BJ (cell line): Measurements from ENCODE around the gene PDE7B. TPM values are rescaled to one million over a fixed set of nuclear protein-coding genes. Genes with fewer than 3 reads are reported as not detected.

Source experiments
- CTCF ChIA-PET: fragments of 350-600 bp; formaldehyde crosslinking; extraction: SDS; loops from one replicate; lab custom pipeline; 2021; ENCODE audit warnings: antibody characterized with exemption, inconsistent platforms; lab: Yijun Ruan, JAX
- POLR2A ChIA-PET: fragments of 300-600 bp; sonication (Branson Sonifier 250); formaldehyde crosslinking; extraction: SDS; loops from one replicate; lab custom pipeline; 2021; ENCODE audit warnings: antibody characterized with exemption; lab: Charles Lee
- DNase-seq: peaks from one replicate; pipeline ENCODE4 v3.0.0-alpha.2; 2011; ENCODE audit warnings: low read depth
- H3K27me3 ChIP-seq: 2 replicates; pipeline ENCODE4 v1.6.0; 2011; ENCODE audit warnings: low read length; ENCODE audit not compliant: control insufficient read depth, insufficient read depth
- H3K36me3 ChIP-seq: 2 replicates; pipeline ENCODE4 v1.5.1; 2011; ENCODE audit warnings: low read length; ENCODE audit not compliant: control insufficient read depth, insufficient read depth
- H3K4me3 ChIP-seq: 2 replicates; pipeline ENCODE4 v1.5.1; 2011; ENCODE audit warnings: low read depth, mild to moderate bottlenecking, control low read depth, low read length
- CTCF ChIP-seq: IDR thresholded peaks from 2 replicates; pipeline ENCODE4 v1.5.1; 2011; ENCODE audit warnings: low read depth, mild to moderate bottlenecking, control low read depth, inconsistent platforms, low read length, moderate library complexity; ENCODE audit not compliant: insufficient read depth
- polyA plus RNA-seq: library from polyadenylated mRNA; depleted of rRNA; stranded (reverse); fragments of >200 nt; gene quantifications from 2 replicates; pipeline ENCODE4 v1.2.3, GENCODE V29; 2011

The PDE7B gene
- polyA plus RNA-seq, 1 experiment = 2.7 TPM

GRCh38 chr6:136012943-136013342 lies 161.4 kb downstream of the PDE7B start:
- POLR2A ChIA-PET = no interaction called here
- no peak overlapping the region for H3K4me3 ChIP-seq

GRCh38 chr6:136014454-136015437 lies 163.2 kb downstream of the PDE7B start:
- H3K36me3 ChIP-seq = no peaks in the 10 kb centered on the region
- no peak overlapping the region for H3K4me3 ChIP-seq
- CTCF ChIA-PET = interaction anchor here (0.5 to 1.2 kb wide), 4 partner anchors 11 to 212 kb away, joined by 3 to 4 read pairs (median 3); no protein-coding TSS in a partner anchor
- H3K27me3 ChIP-seq = no peaks in the 10 kb centered on the region
- DNase-seq = peak; percentile 64
- TF ChIP-seq CTCF = no peak
- POLR2A ChIA-PET = no interaction called here

More at GRCh38 chr6:136012943-136013342, 161.4 kb downstream of the PDE7B start:
- Histone ChIP-seq H3K36me3 (no peaks in the 10 kb centered on the region), H3K27me3 (no peaks in the 10 kb centered on the region)
- CTCF ChIA-PET = no interaction called here
- TF ChIP-seq CTCF = no peak
- DNase-seq = no peak

GRCh38 chr6:136015531-136015930 lies 164.0 kb downstream of the PDE7B start:
- ChIA-PET CTCF (interaction anchor here (0.8 to 0.9 kb wide), 2 partner anchors 22 to 78 kb away, joined by 3 read pairs; no protein-coding TSS in a partner anchor), POLR2A (no interaction called here)
- TF ChIP-seq CTCF = no peak
- H3K36me3 ChIP-seq = no peaks in the 10 kb centered on the region
- no peaks in the 10 kb centered on the region for H3K27me3 ChIP-seq
- no peak for DNase-seq
- no peak overlapping the region for H3K4me3 ChIP-seq

- Histone ChIP-seq H3K36me3 (no peaks in the 10 kb centered on the region), H3K4me3 (no peak overlapping the region), H3K27me3 (no peaks in the 10 kb centered on the region)
- POLR2A ChIA-PET = no interaction called here
- no peak for TF ChIP-seq CTCF
- DNase-seq = no peak
- CTCF ChIA-PET = interaction anchor here (0.7 kb wide), 1 partner anchor 108 kb away, joined by 3 read pairs; no protein-coding TSS in a partner anchor
These were observed 165.0 kb downstream of the PDE7B start for GRCh38 chr6:136016228-136017225.
